ENCODE results near the gene VCL.

VCL gene

DNA sequence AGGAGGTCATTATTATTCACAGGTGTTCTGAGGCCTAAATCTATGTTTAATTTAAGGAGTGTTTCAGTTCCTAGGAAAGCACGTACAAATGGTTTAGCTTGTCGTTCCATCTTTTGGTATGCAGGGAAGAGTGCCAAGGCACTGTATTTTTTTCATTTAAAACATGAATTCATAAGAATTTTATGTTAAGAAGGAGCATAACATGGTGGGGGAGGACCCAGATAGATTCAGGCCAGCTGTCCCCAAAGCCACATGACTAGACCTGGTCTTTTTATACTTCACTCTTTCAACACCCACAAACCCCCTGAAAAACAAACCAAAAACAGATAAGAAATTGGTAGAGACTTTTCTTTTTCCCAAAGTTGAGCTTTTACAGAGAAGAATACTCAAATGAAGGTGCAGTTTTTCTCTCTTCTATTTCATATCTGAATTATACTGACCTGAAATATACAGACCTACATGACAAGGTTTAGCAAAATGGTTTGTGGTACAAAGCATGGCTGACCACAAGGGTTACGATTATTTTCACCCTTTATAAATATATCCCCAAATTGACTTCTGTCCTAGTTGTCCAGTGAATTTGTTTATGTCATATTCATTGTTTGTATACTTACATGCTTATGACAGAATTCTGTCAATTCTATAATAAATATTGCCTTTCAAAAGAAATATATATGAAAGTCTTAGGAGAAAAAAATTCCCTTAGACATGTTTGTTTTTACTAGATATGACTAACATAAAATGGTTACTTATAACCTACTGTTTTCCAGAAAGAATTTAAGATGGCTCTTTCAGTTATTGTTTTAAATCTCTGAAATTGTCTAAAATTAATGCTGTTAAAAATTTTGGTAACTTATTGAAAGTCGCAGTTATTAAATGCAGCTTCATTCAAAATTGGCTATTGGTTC is 81.4 kb downstream of the VCL start:
- DNase-seq = no peak

DNA sequence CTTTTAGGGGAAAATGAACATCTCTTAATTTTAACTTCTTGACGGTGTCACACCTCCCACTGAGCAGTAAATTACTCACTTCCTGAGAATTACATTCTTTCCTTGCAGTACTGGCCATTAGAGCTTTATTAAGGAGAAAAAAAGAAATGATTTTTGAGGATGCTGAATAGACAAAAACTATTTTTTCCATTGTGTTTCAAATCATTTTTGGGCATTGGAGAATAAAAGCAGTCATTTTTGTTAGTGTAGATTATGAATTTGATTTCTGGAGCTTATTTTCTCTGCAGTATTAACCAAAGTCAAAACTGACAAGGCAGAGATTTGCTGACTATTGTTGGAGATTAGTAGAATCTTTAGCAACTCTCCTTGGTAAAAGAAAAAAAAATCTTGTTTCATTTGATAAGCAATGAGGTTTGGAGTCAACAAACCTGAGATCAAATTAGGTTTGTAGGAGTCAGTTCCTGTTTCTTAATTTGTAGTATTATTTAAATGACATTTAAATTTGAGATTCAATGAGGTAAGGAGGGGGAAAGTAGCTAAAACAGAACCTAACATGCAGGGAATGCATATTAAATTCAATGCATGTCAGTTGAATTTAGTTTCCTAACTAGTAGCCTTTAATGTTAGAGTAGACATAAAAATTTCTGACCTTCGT is 82.1 kb downstream of the VCL start:
- DNase-seq = no peak

DNA sequence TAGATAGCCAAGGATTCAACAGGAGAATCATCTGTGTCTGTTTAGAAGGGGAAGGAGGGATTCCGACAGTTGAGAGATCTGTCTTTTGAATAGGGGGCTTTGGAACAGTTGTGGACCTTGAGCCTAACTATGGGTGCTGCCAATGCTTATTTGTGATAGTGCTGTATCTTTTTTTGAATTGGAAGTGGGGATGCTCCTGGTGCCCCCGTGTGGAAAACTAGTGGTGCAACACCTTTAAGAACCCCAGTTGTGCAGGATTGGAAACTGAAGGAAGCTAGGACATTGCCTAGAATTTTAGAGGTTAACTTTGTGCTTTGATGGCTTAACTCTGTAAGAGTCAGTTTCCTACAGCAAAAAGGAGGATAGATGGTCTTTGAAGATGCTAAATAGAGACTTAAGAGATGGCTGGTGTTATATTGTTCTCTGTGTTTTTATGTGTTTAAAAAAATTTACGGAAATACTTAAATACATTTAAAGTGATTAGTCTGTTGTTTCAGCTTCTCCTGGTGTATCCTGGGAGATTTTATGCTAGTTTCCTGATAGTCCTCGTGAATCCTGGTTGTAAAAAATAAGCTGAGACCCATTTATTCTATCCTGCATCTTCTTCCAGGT is 83.4 kb downstream of the VCL start:
- no peak for DNase-seq

DNA sequence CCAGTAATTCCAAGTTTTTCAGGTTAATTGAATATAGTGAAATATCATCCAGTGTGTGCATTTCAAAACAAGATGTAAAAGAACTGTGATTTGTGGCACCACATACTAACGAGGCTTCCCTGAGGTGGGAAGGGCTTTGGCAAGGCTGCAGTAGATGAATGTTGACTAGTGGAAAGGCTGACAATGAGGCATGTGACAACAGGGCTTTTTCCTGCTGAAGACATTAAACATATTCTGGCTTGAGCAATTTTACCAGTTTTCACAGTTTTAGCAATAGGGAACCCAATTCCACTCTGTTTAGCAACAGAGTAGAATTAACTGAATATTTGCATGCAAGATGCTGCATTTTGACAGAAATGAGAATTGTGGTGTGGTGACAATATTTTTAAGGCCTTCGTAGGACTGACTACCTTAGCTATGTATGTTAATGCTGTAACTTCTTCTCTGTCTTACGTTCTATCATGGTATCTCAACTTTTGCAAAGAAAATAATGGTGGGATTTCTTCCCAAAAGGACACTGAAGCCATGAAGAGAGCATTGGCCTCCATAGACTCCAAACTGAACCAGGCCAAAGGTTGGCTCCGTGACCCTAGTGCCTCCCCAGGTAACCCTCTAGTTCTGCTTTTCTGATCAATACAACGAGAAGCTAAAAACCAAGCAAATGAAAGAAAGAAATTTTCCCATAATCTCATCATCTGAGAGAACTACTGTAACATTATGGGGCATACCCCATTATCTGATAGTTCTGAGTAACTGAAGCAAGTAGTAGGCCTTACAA is 84.2 kb downstream of the VCL start:
- DNase-seq = no peak

DNA sequence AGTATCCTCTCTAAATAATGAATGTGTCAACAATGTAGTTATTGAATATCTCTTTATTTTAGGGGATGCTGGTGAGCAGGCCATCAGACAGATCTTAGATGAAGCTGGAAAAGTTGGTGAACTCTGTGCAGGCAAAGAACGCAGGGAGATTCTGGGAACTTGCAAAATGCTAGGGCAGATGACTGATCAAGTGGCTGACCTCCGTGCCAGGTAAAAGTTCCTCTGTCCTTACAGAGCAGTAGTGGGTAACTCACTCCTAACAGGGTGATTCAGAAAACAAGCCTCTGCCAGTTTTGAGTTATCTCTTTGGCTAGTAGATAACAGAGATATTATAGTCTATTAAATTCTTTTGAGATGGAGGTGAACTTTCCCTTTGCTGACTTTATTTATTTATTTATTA is 85.4 kb downstream of the VCL start:
- DNase-seq = no peak

DNA sequence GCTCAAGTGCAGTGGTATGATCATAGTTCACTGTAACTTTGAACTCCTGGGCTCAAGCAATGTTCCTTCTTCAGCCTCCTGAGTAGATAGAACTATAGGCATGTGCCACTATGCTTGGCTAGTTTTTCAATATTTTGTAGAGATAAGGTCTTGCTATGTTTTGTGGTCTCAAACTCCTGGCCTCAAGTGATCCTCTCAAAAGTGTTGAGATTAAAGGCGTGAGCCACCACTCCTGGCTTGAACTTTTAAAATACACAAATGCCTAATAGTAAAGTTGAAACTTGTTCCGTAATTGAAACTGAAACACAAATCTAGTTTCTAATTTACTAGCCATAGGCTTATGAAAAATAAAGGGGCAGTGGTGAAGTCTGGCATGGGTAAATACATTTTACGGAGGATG is 87.0 kb downstream of the VCL start:
- no peak for DNase-seq

DNA sequence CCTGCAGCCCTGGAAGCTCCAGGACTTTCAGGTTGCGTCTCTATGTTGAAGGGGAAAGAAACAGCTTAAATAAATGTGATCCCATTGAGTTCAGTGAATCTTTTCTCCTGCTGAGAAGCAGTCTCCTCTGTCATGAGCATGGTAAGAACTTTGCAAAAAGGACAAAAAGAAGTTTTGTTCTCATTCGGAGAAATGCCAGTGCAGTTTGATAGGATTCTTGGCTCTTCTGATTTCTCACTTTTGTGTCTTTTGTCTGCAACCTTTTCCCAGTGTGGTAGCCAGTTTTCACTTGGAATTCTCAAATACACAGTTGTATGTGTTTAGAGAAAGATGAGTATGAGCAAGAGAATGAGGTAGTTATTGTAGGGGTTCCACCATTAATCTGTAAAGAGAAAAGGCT is 88.4 kb downstream of the VCL start:
- no peak for DNase-seq

DNA sequence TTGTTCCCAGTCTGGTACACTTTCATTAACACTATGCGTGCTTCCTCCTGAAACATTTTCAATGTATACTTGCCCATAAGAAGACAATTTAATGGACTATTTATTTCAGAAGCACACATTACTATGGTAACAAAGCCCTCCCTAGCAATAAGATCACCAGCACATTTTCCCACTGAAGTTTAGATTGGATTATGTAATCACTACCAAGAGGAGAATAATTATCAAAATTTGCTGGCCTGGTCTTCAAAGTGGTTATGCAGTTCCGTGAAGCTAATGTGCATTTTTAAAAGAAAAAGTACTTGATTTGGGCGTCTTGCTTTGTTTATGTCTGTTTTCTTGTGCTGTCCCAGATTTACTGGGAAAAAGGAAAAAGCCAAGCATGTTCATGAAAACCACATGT is 90.8 kb downstream of the VCL start:
- DNase-seq = no peak

DNA sequence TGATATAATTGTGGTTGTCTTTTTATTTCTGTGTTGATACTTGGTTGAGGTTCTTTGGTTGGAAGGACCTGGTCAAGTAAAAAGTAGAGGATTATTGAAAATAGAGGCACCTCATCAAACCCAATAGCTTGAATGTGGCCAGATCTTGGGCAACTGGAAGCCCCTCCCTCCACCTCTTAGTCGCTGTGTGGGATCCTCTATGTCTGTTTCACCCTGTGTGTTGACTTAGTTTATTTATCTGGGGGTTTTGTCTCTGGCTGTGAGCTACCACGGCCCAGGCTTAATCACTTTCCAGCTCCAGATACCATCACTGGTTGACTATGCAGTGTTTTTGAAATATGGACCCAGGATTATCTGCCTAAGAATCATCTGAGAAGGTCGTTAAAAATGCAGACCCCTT is 94.5 kb downstream of the VCL start:
- DNase-seq = no peak

DNA sequence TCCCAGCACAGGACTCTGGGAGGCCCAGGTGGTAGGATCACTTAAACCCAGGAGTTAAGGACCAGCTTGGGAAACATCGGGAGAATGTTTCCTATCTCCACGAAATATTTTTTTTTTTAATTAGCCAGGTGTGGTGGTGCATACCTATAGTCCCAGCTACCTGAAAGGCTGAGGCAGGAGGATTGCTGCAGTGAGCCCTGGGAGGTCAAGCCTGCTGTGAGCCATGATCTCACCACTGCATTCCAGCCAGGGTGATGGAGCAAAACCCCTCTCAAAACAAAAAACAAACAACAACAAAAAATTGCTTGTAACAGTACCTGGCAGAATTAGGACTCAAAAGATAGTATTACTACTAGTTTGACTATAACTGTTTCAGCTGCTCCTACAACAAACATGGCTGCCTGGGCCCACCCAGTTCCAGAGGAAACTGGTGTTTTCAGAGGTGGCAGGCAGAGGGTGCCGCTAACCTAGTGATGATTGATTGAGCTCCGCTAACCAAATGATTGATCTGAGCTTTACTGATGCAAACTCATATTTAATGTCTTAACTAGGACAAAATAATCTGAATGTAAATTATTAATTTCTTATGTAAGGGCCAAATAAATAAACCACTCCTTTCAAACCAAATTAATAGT is 95.7 kb downstream of the VCL start:
- no peak for DNase-seq

DNA sequence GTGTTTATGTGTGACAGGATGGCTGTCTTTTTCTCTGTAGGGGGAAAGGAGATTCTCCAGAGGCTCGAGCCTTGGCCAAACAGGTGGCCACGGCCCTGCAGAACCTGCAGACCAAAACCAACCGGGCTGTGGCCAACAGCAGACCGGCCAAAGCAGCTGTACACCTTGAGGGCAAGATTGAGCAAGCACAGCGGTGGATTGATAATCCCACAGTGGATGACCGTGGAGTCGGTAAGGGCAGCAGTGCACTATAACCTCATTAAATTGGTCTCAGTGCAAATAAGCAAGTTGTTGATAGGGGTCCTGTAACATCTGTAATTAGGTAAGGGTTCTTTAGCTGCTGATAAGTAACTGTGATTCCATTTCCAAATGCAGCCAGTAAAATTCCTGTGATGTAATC is 96.3 kb downstream of the VCL start:
- no peak for DNase-seq

DNA sequence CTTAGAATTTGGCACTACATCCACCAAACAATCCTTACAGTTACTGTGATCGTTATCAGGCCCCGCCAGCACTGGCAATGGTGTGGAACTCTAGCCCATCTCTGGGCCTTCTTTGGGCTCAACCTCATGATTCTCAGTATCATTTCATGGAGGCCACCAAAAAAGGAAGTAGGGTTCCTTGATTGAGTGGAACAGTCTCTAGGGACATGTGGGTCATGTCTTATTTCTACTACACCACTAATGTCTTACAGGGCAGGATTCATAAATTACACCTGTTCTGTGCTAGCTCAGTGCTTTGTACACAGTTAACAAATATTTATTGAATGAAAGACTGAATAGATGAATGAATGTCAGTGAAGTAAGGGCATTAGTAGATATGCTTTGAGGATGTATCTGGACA is 98.9 kb downstream of the VCL start:
- DNase-seq = no peak

DNA sequence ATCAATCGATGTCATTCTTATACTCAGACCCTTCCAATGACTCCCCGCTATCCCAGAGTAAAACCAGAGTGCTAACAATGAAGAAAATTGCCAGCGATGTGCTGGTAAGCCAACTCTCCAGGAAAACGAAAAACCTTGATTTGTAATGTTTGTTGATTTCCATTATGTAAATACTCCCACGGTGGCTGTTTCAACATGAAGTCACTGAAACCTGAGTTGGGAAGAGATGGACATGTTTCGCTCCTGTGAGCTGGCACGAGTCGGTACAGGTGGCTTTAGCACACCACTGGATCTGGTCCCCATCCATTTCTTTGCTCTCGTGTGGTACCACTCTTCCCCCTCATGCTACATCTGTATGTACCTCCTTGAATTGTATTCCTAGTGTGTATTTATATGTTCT is 99.9 kb downstream of the VCL start:
- DNase-seq = no peak

DNA sequence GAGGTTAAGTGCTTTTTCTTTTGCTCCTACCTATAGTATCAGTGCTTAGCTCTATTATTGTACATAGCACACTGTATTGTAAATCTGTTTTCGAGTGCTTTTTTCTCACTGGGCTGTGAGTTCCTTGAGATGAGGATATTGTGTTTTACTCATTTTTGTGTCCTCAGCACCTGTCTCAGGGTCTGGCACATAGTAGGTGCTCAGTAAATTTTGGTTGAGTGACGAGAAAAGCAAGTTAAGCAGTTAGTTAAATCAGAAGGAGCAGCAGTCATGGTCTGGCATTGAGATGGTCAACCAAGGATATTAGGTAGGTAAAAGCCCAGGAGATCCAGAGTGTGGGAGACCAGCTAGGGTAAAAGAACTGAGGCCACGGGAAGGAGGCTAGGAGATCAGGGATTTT is 101.5 kb downstream of the VCL start:
- DNase-seq = no peak

DNA sequence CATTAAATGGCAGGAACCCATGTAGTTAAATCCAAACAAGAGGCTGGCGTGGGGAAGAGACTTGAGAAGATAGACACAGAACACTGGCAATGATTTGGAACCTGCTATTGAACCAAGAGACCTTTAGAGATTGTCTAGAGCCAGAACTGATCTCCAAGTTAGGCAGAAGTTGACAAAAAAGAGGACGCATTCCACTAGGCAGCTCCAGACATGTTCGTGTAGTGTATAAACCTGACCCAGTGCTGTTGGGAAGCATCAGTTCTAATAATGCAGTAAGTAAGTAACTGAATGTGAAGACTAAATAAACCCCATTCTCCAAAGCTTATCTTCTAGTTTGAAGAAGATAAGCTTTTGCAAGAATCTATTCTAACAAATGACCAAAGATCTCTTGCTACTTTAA is 101.9 kb downstream of the VCL start:
- no peak for DNase-seq

DNA sequence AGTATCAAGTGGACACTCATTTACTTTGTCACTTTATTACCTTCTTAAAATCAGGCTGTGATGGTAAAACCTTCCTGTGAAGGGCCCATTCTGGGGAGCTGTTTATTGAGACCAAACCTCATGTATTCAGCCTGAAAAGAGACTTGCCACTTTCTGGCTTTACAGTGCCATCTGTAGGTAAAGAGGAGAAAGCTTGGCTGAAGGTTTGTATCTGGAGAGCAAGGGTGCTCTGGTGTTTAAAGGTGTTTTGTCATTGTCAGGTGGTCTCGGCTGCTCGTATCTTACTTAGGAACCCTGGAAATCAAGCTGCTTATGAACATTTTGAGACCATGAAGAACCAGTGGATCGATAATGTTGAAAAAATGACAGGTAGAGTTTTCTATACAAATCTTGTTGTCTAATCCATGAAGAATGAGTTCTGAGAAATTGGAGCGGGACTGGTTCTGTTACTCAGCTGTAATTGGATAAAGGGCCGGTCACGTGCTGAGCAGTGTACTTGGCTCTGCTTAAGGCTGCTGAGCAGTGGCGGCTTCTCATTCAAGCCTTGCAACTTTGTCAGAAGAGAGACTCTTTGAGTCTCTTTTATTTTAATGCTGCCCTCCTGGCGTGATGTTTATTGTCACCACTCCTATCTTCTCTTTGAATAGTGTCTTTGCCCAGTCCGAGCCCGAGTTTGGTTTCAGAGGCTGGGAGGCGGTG is 105.8 kb downstream of the VCL start:
- DNase-seq = no peak

DNA sequence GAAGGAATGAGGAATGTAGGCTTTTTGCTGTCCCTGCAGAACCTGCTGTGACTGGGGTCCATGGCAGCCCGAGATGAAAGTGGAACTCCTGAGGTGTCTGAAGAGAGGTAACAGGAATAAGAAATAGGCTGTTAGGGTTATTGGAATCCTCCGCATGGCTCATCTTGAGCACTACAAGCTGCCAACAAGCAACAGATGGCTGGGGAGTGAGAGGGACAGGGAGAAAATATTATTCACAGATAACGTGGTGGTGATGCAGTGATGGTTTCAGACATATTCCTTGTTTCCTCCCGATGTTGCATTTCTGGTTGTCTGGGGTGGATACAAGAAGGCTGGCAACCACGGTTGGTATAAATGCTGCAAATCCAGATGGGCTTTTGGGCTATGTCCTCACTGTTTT is 106.6 kb downstream of the VCL start:
- no peak for DNase-seq

DNA sequence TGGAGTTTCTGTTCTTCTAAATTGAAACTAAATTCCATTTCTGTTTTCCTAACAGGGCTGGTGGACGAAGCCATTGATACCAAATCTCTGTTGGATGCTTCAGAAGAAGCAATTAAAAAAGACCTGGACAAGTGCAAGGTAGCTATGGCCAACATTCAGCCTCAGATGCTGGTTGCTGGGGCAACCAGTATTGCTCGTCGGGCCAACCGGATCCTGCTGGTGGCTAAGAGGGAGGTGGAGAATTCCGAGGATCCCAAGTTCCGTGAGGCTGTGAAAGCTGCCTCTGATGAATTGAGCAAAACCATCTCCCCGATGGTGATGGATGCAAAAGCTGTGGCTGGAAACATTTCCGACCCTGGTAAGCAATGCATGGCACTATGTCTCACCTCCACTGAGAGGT is 107.1 kb downstream of the VCL start:
- DNase-seq = no peak

DNA sequence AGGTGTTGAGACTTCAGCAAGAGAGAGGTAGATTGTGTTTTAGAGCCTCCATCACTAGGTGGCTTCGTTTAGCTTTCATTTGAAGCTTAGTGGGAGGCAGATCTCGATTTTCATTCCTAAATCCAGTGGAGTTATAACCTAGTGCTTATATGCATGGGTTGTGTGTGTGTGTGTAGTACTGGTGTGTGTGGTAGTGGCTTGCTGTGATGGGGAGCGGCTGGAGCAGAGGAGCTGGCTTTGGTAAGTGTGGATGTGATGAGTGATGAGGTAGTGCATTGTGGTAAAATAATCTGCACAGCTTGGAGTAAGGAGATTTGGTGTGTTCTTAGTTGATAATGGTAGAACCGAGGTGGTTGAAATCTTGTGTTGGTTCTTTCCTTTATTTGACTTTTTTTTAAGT is 109.5 kb downstream of the VCL start:
- DNase-seq = no peak

DNA sequence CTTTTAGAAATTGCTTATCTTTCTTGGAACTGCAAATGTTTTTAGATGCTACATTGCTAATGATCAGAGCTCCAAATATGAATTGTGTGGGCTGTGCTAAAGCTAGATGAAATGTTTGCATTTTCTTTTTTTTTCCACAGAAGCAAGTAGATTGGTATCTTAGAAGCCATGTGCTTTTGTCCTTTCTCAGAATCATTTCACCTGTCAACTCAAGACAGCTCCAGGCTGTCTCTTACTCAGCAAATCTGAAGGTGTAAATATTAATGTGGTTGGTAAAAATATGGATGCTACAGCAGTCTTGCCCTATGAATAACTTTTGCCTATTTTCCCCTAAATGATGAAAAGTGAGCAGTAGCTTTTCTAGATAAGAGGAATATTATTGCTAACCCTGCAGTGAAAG is 111.5 kb downstream of the VCL start:
- DNase-seq = no peak

DNA sequence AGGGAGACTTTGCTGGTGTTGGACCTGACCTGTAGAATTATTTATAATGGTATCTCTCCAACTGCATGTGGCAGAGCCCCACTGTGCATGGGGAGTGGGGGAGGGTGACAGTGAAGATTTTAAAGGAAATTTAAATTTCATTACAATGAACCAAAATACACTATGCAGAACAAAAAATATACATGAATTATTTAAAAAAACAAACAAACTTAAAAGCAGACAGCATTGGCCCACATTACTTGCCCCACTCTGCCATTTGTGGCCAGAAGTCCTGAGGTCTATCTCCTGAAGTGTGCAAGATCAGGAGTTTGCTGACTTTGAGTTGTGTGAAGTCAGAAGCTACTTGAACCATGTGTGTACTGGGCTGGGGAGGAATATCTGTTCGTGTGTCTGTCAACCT is 112.2 kb downstream of the VCL start:
- no peak for DNase-seq

DNA sequence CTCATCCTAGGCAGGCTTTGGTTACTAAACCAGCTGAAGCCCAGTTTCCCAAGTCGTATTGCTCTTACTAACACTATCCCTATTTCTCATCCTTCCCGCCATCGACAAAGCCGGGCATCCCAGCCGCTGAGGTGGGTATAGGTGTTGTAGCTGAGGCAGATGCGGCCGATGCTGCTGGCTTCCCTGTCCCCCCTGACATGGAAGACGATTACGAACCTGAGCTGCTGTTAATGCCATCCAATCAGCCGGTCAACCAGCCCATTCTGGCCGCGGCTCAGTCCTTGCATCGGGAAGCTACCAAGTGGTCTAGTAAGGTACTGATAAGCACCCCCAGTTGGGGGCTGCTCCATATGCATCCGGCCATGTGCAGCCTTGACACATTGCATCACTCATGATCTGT is 113.9 kb downstream of the VCL start:
- DNase-seq = no peak
